Dermis microvascular lymphatic vessel endothelial cell (primary cell): ENCODE data around the gene CLEC12A. TPM values are rescaled to one million over a fixed set of nuclear protein-coding genes. Genes with fewer than 3 reads are reported as not detected.

Source experiments
- DNase-seq, 2 donors: peaks; one replicate each; pipeline versions ENCODE4 v3.0.0 to v3.0.0-alpha.2; 2010; ENCODE audit warnings: low read depth in 2 of 2
- total RNA-seq: library from RNA; depleted of rRNA; stranded (reverse); fragments of >200 nt; gene quantifications from 2 replicates; pipeline ENCODE4 v1.2.1, GENCODE V29; 2014

CLEC12A gene
- total RNA-seq, 1 donor from 2014 or later = not detected

DNA sequence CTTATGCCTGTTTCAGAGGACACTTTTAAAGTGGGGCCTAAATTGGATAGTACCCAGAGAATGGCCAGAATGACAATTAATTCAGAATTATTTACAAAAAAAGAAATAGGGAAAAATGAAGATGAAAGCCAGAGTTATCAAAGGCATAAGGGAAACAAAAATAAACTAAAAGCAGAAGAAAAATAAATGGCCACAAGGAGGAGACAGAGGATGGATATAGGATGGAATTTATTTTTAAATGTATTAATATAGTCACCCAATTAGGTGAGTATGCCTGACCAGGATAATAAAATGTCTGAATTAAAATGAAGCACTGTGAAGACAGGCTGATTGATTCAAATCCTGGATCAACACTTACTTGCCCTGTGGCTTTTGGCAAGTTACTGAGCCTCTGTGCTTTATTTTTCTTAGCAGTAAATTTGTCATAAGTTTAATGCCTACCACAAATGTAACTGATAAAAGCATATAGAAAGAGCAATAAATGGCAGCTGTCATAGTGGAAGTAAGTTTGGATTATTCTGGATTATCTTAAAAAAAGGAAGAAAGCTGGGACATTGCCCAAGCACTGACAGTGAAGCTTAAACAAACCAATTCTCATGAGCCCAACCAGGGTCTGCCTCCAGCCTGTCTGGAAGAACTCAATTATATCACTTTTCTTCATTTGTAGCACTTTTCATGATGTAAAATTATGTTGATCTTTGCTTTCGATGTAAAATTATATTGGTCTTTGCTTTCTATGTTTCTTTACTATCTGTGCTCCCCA, 62.8 kb downstream of the CLEC12A start:
- peak; percentile 34 to 61 for DNase-seq

Other genes starting within 250 kb of the CLEC12A start
- gene CLECL1, start 238.3 kb upstream of the CLEC12A start, total RNA-seq = not detected in 2 replicates
- gene CD69, start 210.5 kb upstream of the CLEC12A start, total RNA-seq = 0.39 and 1.3 TPM in 2 replicates
- gene KLRF1, start 143.9 kb upstream of the CLEC12A start, total RNA-seq = not detected in 2 replicates
- 45.4 and 53.5 TPM in 2 replicates for gene CLEC2B, start 102.1 kb upstream of the CLEC12A start, total RNA-seq
- gene KLRF2, start 89.9 kb upstream of the CLEC12A start, total RNA-seq = not detected in 2 replicates
- gene CLEC2A, start 39.0 kb upstream of the CLEC12A start, total RNA-seq = not detected in 2 replicates
- not detected in 2 replicates for gene CLEC1B, start 27.7 kb downstream of the CLEC12A start, total RNA-seq
- not detected in 2 replicates for gene CLEC12B, start 39.2 kb downstream of the CLEC12A start, total RNA-seq
- gene CLEC9A, start 59.3 kb downstream of the CLEC12A start, total RNA-seq = not detected in 2 replicates
- gene CLEC1A, start 127.6 kb downstream of the CLEC12A start, total RNA-seq = 12.1 and 14.9 TPM in 2 replicates
- 0.25 and 0.26 TPM in 2 replicates for gene CLEC7A, start 158.8 kb downstream of the CLEC12A start, total RNA-seq
- gene OLR1, start 200.7 kb downstream of the CLEC12A start, total RNA-seq = not detected in 2 replicates
- gene TMEM52B, start 207.6 kb downstream of the CLEC12A start, total RNA-seq = not detected in 2 replicates
- 51.3 and 123 TPM in 2 replicates for gene GABARAPL1, start 241.5 kb downstream of the CLEC12A start, total RNA-seq